Stimulated activated CD8-positive, alpha-beta memory T cell treated with anti-CD3 and anti-CD28 coated beads, Interleukin-2, amount 100 ng/mL, for 1 hour (primary cell): ENCODE results near the gene MAPK4.
"Not testable (repeated sequence)": the region's sequence is repeated elsewhere in the genome, so short reads cannot be mapped to it uniquely, and the experiment has no call there.

ENCODE experiments used
- DNase-seq, 2 donors: peaks; one replicate each; pipeline ENCODE4 v3.0.0-alpha.2; 2020; ENCODE audit warnings: low read depth in 2 of 2

MAPK4 gene

DNA sequence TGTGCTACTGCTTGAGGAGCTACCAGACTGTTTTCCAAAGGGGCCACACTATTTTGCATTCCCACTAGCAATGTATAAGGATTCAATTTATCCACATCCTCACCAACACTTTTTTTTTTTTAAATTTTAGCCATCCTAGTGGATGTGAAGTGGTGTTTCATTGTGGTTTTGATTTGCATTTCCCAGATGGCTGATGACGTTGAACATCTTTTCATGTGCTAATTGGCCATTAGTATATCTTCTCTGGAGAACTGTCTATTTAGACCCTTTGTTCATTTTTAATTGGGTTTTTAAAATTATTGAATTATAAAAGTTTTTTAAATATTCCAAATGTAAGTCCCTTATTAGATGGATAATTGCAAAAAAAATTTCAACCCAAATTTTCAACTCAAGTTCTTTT lies 121.1 kb downstream of the MAPK4 start:
- DNase-seq: no peak

GRCh38 chr18:50682852-50683251 lies 123.0 kb downstream of the MAPK4 start:
- no peak for DNase-seq

- no peak for DNase-seq
Observed at GRCh38 chr18:50686409-50686808, 126.5 kb downstream of the MAPK4 start.

DNA sequence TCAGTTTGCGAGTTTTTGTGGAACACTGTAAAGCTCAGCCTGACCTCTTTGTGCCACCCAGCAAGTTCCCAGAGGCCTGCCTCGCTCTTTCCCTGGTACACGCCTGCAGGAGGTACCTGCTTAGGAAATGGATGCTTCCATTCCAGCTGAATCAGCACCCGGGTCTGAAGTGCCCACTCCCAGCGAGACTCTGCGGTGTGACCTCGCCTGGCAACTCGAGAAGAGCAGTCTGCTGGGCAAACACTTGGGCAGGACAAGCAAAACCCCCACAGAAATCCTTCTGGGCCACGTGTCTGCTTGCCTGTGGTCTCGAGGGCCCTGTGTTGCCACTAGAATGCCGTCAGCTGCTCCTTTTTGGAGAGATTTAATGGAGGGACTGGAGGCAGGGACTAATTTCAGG lies 127.6 kb downstream of the MAPK4 start:
- no peak for DNase-seq

DNA sequence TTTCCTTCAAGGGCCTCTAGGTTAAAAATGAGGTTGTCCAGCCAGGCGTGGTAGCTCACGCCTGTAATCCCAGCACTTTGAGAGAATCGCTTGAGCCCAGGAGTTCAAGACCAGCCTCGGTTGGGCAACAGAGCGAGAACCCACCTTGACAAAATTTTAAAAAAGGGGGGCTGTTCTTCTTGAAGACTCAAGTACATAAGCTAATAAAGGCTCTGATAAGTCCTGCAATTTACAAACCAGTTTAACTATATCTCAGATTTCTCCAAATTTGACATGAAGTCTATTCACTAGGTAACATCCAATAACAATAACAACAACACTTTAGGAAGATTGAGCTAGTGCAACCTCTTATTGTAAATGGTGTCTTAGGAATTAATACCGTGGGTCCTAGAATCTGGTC lies 129.7 kb downstream of the MAPK4 start:
- no peak for DNase-seq

- no peak for DNase-seq
Observed at GRCh38 chr18:50694147-50694546, 134.3 kb downstream of the MAPK4 start.

GRCh38 chr18:50695431-50696176 lies 135.7 kb downstream of the MAPK4 start:
- no peak for DNase-seq

GRCh38 chr18:50696436-50696835 lies 136.5 kb downstream of the MAPK4 start:
- no peak for DNase-seq

DNA sequence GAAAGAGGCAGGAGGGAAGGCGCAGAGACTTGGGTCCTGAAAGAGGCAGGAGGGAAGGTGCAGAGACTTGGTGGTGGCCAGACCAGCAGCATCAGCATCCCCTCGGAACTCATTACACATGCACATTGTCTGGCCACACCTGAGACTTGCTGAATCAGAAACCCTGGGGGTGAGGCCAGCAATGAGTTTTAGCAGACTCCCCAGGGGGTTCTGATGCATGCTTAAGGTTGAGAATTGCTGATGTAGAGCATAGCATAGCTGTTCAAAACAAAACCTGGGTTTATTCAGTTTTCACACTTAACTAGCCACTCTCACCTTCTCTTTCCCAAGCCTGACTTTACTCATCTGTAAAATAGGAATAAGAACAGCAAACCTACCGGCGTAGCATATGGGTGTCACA lies 137.0 kb downstream of the MAPK4 start:
- no peak for DNase-seq

- DNase-seq: no peak
Observed at GRCh38 chr18:50697509-50697908, 137.6 kb downstream of the MAPK4 start.

GRCh38 chr18:50700245-50701165 lies 140.6 kb downstream of the MAPK4 start:
- no peak for DNase-seq

GRCh38 chr18:50704357-50704940 lies 144.6 kb downstream of the MAPK4 start:
- DNase-seq: no peak

DNA sequence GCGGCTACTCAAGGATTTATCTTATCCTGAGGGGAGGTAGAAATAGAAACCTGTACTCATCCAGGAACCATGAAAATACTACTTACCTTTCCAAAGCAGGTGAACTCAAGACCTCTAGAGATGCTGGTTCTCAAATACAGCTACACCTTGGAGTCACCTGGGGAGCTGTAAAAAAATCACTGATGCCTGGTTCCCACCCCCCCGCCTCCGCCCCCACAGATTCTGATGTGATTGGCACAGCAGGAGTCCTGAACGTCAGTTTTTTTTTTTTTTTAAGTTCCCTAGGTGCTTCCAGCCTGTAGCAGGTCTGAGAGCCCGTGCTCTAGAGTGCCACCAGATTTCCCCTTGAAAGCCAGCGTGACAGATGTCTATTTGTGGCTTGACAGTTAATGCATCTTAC lies 146.3 kb downstream of the MAPK4 start:
- DNase-seq: no peak

- DNase-seq: no peak
Observed at GRCh38 chr18:50706651-50707050, 146.8 kb downstream of the MAPK4 start.

DNA sequence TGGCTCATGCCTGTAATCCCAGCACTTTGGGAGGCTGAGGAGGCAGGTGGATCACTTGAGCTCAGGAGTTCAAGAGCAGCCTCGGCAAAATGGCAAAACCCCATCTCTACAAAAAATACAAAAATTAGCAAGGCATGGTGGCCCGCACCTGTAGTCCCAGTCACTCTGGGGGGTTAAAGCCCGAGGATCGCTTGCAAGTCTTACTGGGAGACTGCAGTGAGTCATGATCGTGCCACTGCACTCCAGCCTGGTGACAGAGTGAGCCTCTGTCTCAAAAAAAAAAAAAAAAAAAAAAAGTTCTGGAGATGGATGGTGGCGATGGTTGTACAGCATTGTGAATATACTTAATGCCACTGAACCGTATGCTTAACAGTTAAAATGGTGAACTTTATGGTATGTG lies 147.4 kb downstream of the MAPK4 start:
- not testable (repeated sequence) for DNase-seq

- no peak for DNase-seq
Observed at GRCh38 chr18:50707855-50708469, 148.1 kb downstream of the MAPK4 start.

DNA sequence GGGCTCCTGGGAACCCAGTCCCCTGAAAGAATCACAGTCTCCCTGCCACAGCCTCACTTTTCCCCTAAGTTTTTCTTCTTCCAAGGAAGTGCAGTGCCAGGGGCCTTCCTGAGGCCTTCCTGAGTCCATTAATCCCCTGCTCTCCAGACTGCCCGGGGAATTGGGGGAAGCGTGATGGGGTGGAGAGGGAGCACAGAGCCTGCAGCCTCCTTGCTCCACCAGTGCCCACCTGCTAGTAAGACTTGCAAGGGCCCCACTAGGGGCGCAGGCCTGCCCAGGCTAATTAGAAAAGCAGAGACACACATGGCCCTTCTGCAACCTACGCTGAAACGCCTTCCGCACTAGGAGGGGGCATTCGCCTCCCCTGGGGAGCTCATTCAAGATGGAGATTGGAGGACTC lies 149.3 kb downstream of the MAPK4 start:
- DNase-seq: no peak

DNA sequence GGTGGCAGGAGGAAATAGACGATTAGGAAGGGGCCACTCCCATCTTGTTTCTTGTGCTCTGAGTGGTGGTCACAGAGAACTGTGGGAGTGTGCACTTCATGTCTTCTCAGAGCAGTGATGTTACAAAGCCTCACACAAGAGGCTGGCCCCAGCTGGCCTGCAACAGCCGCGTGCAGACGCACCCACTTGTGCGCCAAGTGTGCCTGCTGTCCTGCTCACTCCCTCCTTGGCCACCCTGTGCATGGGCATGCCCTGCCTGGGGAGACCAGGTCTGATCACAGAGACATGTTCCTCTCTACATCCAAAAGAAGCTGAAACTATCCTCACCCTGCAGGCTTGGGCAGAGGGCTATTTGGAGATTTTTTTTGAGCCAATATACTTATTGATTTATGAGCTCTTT lies 151.5 kb downstream of the MAPK4 start:
- DNase-seq: no peak

- no peak for DNase-seq
Observed at GRCh38 chr18:50715919-50716318, 156.0 kb downstream of the MAPK4 start.

- DNase-seq: no peak
Observed at GRCh38 chr18:50716902-50717301, 157.0 kb downstream of the MAPK4 start.

DNA sequence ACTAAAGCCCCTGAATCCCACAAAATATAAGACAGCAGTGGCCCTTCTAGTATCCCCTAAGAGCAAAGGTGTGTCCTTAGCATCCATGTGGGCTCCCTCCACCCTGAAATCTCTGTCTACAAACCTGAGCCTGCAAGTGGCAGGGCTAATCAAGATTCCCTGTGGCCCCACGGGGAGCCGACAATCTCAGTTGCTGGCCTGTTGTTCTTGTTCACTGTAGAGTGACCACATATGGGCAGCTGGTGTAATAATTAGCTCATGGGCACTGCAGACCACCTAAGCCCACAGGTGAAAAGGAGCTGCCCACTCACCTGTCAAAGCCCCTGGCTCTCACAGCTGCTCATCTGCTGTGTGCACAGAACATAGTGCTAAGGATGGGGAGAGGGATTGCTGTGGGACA lies 157.7 kb downstream of the MAPK4 start:
- no peak for DNase-seq
